HG03432 (cell line): ENCODE measurements around the gene SYT11.
"Not testable (repeated sequence)": the region's sequence is repeated elsewhere in the genome, so short reads cannot be mapped to it uniquely, and the experiment has no call there.

ENCODE experiments used
- ATAC-seq: cut with Tn5 transposase; IDR thresholded peaks from one replicate; pipeline ENCODE4 v1.9.1; 2021; ENCODE audit warnings: mild to moderate bottlenecking, moderate library complexity; ENCODE audit not compliant: unreplicated experiment

Gene SYT11

DNA sequence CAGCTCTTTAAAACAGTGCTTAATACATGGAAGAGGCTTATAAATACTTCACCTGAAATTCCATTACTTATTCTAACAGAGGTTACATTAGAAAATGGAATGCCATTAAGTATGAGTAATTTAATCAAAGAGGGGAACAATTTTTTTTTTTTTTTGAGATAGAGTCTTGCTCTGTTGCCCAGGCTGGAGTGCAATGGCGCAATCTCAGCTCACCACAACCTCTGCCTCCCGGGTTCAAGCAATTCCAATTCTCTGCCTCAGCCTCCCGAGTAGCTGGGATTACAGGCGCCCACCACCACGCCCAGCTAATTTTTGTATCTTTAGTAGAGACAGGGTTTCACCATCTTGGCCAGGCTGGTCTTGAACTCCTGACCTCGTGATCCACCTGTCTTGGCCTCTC lies 36.2 kb downstream of the SYT11 start:
- ATAC-seq: not testable (repeated sequence)

DNA sequence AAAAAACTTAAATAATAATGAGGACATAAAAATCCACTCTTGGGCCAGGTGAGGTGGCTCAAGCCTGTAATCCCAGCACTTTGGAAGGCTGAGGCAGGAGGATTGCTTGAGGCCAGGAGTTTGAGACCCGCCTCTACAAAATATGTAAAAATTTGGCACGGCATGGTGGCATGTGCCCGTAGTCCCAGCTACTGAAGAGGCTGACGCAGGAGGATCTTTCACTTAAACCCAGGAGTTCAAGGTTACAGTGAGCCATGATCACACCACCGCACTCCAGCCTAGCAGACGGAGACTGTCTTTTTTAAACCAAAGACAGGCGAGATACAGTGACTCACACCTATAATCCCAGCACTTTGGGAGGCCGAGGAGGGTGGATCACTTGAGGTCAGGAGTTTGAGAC lies 37.1 kb downstream of the SYT11 start:
- ATAC-seq: not testable (repeated sequence)

- no peak for ATAC-seq
Measured at GRCh38 chr1:155897746-155898145, 38.4 kb downstream of the SYT11 start.

GRCh38 chr1:155898888-155899287 lies 39.5 kb downstream of the SYT11 start:
- ATAC-seq: no peak

DNA sequence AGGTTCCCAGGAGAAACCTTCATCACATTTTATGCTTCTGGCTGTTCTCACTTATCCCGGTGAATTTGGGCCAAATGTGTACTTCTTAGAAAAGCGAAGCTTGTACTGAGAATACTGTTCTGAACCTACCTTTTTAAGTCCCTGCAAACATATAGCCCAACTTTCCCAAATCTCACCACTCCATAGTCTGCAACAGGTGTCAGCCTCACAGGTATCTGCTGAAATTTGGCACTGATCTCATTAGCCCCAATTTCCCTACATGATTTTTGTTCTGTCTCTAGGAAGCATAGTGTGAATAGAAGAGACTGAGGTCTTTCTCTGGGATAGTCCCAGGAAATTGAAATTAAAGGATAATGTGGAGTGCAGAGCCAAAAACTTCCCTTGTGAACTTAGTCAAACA lies 40.3 kb downstream of the SYT11 start:
- ATAC-seq: no peak

- no peak for ATAC-seq
Measured at GRCh38 chr1:155900161-155900560, 40.8 kb downstream of the SYT11 start.

DNA sequence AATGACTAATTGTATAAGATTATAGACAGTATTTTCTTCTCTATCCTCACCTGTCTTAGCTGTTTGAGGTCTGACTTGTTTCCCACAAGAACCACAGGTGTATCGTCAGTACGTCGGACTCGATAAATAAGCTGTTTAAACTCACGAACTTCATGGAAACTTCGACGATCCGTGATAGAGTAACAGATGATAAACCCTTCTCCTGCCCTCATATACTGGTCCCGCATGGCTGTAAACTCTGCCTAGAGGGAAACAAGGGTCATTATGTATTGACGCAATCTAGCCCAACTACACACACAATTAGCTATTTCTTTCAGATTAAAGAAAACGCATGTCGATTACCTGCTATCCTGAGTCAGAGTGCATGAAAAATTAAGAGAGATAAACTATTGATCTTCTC lies 44.9 kb downstream of the SYT11 start:
- no peak for ATAC-seq

- ATAC-seq: no peak
Measured at GRCh38 chr1:155909894-155910293, 50.5 kb downstream of the SYT11 start.

DNA sequence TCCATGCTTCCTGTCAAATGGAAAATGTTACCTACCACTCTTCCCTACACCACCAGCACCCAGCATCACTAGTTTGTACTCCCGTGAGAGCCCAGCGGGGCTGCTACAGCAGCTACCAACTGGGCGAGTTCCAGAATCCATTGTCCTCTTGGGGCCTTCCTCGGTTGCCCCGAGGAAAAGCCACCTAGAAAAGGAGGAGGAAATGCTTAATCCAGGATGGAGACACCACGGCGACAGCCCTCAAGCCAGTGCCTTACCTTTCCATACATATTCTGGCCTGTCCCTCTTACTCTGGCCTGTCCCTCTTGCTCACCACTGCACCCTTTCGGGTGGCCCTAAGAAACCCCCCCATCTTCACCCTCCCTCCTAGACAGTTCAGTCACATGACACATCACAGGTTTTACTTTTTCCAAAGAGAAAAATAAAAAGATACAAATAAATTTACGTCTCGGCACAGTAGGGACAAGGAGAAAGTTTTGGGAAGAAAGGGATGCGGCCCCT lies 51.3 kb downstream of the SYT11 start:
- peak; percentile 26 for ATAC-seq

DNA sequence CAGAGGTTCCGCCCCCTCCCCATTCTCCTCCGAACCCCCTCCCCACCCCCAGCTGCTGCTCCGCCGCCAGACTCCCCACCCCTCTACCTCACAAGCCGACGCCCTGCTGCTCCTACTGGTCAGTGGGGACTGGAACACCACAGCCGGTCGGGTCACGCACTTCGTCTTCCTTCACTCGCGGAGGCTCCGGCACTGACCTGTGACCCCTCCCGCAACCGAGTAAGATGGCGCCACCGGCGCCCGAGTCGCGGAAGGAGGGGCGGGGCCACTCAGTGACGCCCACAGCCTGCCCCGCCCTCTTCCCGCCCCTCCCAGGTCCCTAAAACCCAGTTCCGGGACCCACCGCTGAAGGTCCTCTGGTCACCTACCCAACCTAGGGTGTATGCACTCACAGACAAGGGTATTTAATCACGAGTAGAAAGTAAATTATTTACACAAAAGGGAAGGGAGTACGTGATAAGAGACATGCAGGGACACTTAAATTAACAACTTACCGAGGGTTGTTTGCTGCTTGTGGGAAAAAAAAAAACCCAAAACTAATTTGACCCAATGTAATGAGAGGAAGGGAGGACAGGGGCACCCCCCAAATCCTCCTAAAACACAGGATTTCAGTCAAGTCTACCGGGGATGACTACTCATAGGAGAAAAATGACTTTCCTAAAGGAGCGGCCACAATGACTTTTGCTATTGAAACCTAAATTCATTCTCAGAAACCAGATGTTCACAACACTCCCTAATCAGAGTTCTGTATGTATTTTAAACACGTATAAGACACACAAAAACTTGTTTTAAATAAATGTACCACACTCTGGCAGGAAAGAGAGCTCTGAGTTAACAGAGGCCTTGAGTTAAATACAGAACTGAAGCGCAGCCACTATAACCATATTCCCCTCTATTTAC lies 52.0 kb downstream of the SYT11 start, which contains the start of gene RIT1:
TSS of gene RIT1 (minus strand) at position 194 of the 900 bp plus-strand sequence. CDS start 588 bp downstream, outside the sequence.
- peak; percentile 82 for ATAC-seq

DNA sequence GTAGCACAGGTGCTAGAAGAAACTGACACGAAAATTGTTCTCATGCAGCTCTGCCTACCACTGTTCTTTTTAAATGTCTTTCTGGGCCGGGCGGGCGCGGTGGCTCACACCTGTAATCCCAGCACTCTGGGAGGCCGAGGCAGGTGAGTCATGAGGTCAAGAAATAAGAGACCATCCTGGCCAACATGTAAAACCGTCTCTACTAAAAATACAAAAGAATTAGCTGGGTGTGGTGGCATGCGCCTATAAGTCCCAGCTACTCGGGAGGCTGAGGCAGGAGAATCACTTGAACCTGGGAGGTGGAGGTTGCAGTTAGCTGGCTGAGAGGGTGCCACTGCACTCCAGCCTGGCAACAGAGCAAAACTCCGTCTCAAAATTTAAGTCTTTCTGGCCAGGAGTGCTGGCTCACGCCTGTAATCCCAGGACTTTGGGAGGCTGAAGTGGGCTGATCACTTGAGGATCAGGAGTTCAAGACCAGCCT lies 52.7 kb downstream of the SYT11 start:
- no peak for ATAC-seq

DNA sequence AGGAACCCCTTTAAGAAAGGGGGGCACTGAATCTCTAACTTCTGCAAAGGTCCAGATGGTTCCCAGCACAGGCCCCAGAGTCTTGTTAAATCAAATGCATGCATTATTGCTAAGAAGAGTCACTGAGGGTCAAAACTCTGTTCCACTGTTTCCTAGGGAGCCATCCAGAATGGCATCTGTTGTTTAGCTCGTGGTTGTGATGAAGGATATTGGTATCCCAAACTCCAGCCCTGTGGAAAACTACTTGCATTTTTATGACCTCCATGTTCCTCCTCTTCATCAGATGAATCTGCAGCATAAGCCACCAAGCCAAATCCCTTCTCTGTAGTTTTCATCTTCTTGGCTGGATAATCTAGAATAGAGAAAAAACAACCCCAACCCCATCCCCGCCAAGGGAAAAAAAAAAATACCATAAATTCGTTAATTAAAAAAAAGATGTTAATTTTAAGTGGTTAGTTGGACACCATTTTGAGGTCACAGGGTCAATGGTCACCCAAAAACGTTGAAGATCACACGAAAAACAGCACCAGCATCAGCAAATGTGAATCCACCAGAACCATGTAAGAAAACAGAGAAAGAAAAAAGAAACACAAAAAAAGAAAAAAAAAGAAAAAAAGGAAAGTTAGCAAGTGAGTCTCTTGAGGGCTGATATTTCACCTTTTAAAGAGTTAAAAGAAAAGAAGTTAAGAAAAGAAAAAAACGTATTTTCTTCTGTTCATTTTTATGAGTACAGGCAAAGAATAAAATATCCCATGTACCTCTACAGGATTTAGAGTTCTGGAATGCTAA lies 54.8 kb downstream of the SYT11 start:
- ATAC-seq: no peak

- ATAC-seq: no peak
Measured at GRCh38 chr1:155918660-155919059, 59.3 kb downstream of the SYT11 start.

GRCh38 chr1:155919801-155920200 lies 60.4 kb downstream of the SYT11 start:
- ATAC-seq: no peak

DNA sequence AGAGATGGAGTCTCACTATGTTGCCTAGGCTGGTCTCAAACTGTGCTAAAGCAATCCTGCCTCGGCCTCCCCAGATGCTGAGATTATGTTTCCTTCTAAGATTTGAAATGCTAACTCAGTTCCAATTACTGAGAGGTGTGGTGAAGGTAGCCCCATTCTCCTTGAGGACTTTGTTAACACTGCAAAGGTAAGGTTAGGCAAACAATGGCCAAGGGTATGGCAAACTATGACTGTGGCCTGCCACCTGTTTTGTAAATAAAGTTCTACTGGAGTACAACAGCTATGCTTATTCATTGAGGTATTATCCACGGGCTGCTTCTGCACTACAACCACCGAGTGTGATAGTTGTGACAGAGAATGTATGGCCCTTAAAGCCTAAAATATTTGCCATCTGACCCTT lies 61.4 kb downstream of the SYT11 start:
- ATAC-seq: no peak

GRCh38 chr1:155925506-155925905 lies 66.1 kb downstream of the SYT11 start:
- ATAC-seq: no peak

GRCh38 chr1:155929057-155929456 lies 69.7 kb downstream of the SYT11 start:
- ATAC-seq: no peak

- not testable (repeated sequence) for ATAC-seq
Measured at GRCh38 chr1:155930725-155931124, 71.4 kb downstream of the SYT11 start.

GRCh38 chr1:155931332-155932038 lies 72.1 kb downstream of the SYT11 start:
- no peak for ATAC-seq

DNA sequence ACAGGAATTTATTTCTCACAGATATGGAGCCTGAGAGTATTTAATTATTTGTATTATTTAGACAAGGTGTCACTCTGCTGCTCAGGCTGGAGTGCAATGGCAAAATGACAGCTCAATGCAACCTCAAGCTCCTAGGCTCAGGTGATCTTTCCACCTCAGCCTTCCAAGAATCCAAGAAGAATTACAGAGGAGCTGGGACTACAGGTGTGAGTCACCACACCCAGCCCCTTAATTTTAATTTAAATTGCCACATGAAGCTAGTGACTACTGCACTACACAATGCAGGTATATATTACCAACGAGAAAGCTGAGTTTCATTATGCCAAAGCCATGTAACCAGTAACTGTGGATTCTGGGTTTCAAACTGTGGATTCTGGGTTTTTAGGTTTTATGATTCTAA lies 72.7 kb downstream of the SYT11 start:
- no peak for ATAC-seq

DNA sequence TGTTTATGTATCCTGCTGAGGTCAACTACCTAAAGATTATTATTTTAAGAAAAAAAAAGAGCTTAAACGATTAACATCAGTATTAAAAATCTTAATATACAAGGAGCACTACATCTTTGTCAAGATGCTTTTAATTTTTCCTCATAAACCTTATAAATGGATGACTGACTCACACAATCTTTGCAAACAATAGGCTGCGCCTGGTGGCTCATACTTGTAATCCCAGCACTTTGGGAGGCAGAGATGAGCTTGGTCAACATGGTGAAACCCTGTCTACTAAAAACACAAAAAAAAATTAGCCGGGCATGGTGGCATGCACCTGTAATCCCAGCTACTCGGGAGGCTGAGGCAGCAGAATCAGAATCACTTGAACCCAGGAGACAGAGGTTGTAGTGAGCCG lies 73.1 kb downstream of the SYT11 start:
- no peak for ATAC-seq
